ENCODE results near the gene POU6F2. TPM values are rescaled to one million over a fixed set of nuclear protein-coding genes. Genes with fewer than 3 reads are reported as not detected.

The POU6F2 gene
- total RNA-seq, 4 donors from 2014 or later = not detected

GRCh38 chr7:39016609-39017008 is 38.9 kb downstream of the POU6F2 start:
- WGBS = 59% methylated on average over 9 of the region's 9 CpGs
- no peak for DNase-seq (ENCODE audit: low spot score in 2 of 2)
- Histone ChIP-seq H3K27me3 (no peaks in the 10 kb centered on the region), H3K9me3 (no peaks in the 10 kb centered on the region), H3K36me3 (no peaks in the 10 kb centered on the region), H3K4me3 (no peak overlapping the region), H3K4me1 (no peaks in the 10 kb centered on the region), H3K27ac (no peak overlapping the region)
- no peak for TF ChIP-seq EP300 (IDR thresholded peaks at IDR 0.05)

- Histone ChIP-seq H3K9me3 (no peaks in the 10 kb centered on the region), H3K4me3 (no peak overlapping the region), H3K27me3 (no peaks in the 10 kb centered on the region), H3K36me3 (no peaks in the 10 kb centered on the region), H3K4me1 (no peaks in the 10 kb centered on the region), H3K27ac (no peak overlapping the region)
- TF ChIP-seq EP300 (IDR thresholded peaks at IDR 0.05) (no peak), POLR2AphosphoS5 (IDR thresholded peaks at IDR 0.05) (no peak), POLR2A (IDR thresholded peaks at IDR 0.05) (no peak), CTCF (IDR thresholded peaks at IDR 0.05) (no peak)
- WGBS = 53% methylated on average over 6 of the region's 6 CpGs
- DNase-seq (ENCODE audit: low spot score in 2 of 2) = no peak
These were observed 39.7 kb downstream of the POU6F2 start for GRCh38 chr7:39017369-39017915.

GRCh38 chr7:39022796-39023195 is 45.1 kb downstream of the POU6F2 start:
- TF ChIP-seq EP300 (IDR thresholded peaks at IDR 0.05) (no peak), POLR2AphosphoS5 (IDR thresholded peaks at IDR 0.05) (no peak), POLR2A (IDR thresholded peaks at IDR 0.05) (no peak), CTCF (IDR thresholded peaks at IDR 0.05) (no peak)
- H3K36me3 ChIP-seq = no peaks in the 10 kb centered on the region
- no peaks in the 10 kb centered on the region for H3K27me3 ChIP-seq
- H3K27ac ChIP-seq = no peak overlapping the region
- H3K4me1 ChIP-seq = no peaks in the 10 kb centered on the region
- WGBS = 84% methylated on average over 2 of the region's 2 CpGs
- no peak overlapping the region for H3K4me3 ChIP-seq
- no peaks in the 10 kb centered on the region for H3K9me3 ChIP-seq
- DNase-seq (ENCODE audit: low spot score in 2 of 2) = no peak

GRCh38 chr7:39027491-39027890 is 49.8 kb downstream of the POU6F2 start:
- Histone ChIP-seq H3K4me1 (no peaks in the 10 kb centered on the region), H3K9me3 (no peaks in the 10 kb centered on the region), H3K27me3 (no peaks in the 10 kb centered on the region), H3K4me3 (no peak overlapping the region), H3K27ac (no peak overlapping the region), H3K36me3 (no peaks in the 10 kb centered on the region)
- no peak for DNase-seq (ENCODE audit: low spot score in 2 of 2)
- WGBS = 23% methylated on average over 4 of the region's 4 CpGs
- TF ChIP-seq EP300 (IDR thresholded peaks at IDR 0.05) (no peak), POLR2AphosphoS5 (IDR thresholded peaks at IDR 0.05) (no peak), CTCF (IDR thresholded peaks at IDR 0.05) (no peak), POLR2A (IDR thresholded peaks at IDR 0.05) (no peak)

GRCh38 chr7:39033885-39034624 is 56.3 kb downstream of the POU6F2 start:
- Histone ChIP-seq H3K36me3 (no peaks in the 10 kb centered on the region), H3K27me3 (peaks cover 4% of the 10 kb centered on the region), H3K4me3 (no peak overlapping the region), H3K4me1 (no peaks in the 10 kb centered on the region), H3K27ac (no peak overlapping the region), H3K9me3 (no peaks in the 10 kb centered on the region)
- DNase-seq (ENCODE audit: low spot score in 2 of 2) = no peak
- TF ChIP-seq EP300 (IDR thresholded peaks at IDR 0.05) = no peak
- no peak for TF ChIP-seq CTCF (IDR thresholded peaks at IDR 0.05)
- no peak for TF ChIP-seq POLR2A (IDR thresholded peaks at IDR 0.05)
- TF ChIP-seq POLR2AphosphoS5 (IDR thresholded peaks at IDR 0.05) = no peak
- 70% methylated on average over 13 of the region's 13 CpGs for WGBS

Data from suprapubic skin (tissue), 4 donors.